ENCODE data around the gene HS6ST1. TPM values are rescaled to one million over a fixed set of nuclear protein-coding genes. Genes with fewer than 3 reads are reported as not detected.

The HS6ST1 gene
- polyA plus RNA-seq, 1 donor (not counting 4 experiments of a cell fraction or from before 2014, with no cell fraction given), result 6.3 TPM

DNA sequence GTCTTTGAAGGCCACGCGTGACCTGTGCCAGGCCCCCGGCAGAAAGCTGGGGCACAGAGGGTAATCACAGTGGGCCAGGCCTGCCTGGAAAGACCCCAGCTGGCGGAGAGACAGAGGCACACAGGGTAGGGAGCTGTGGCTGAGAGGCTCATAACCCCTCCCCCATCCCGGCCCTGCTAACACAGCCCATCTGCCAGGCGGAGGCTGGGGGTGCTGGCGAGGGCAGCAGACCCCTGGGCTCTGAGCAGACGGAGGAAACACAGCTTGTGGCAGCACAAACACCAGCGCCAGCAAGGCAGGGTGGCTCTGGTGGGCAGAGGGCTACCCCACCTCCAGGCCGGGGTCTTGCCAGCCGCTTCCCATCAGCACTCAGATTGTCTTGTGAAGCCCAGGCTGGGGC, 19.0 kb downstream of the HS6ST1 start:
- Histone ChIP-seq H3K79me2 (ENCODE audit: control insufficient read depth, insufficient read depth, low read length) (peaks cover 69% of the 10 kb centered on the region), H4K20me1 (ENCODE audit: control insufficient read depth, extremely low read depth, insufficient read depth, low read length) (peaks cover 15% of the 10 kb centered on the region), H3K36me3 (ENCODE audit: control insufficient read depth in 2 of 2, extremely low read depth in 1 of 2, insufficient read depth in 2 of 2, low read length in 2 of 2) (no peaks in the 10 kb centered on the region), H3K27ac (ENCODE audit: control insufficient read depth, insufficient read depth, low read length) (no peak overlapping the region), H3K9me1 (ENCODE audit: control insufficient read depth, extremely low read depth, insufficient read depth, low read length) (peaks cover 7% of the 10 kb centered on the region), H3K4me1 (ENCODE audit: control insufficient read depth, extremely low read depth, insufficient read depth, low read length) (peaks cover 35% of the 10 kb centered on the region), H3K9ac (ENCODE audit: control insufficient read depth, extremely low read depth, insufficient read depth, low read length) (no peak overlapping the region), H3K9me3 (ENCODE audit: control insufficient read depth, low read depth, low read length) (no peaks in the 10 kb centered on the region), H3K4me3 (ENCODE audit: control insufficient read depth in 2 of 3, extremely low read depth in 1 of 3, insufficient read depth in 2 of 3, low read depth in 1 of 3, low read length in 3 of 3) (no peak overlapping the region), H2AFZ (ENCODE audit: control insufficient read depth, low read length) (no peak overlapping the region), H3K4me2 (ENCODE audit: control insufficient read depth, extremely low read depth, insufficient read depth, low read depth, low read length) (no peak overlapping the region), H3K27me3 (ENCODE audit: control insufficient read depth, extremely low read depth, insufficient read depth, low read length) (no peaks in the 10 kb centered on the region)
- TF ChIP-seq, protein P1, sequence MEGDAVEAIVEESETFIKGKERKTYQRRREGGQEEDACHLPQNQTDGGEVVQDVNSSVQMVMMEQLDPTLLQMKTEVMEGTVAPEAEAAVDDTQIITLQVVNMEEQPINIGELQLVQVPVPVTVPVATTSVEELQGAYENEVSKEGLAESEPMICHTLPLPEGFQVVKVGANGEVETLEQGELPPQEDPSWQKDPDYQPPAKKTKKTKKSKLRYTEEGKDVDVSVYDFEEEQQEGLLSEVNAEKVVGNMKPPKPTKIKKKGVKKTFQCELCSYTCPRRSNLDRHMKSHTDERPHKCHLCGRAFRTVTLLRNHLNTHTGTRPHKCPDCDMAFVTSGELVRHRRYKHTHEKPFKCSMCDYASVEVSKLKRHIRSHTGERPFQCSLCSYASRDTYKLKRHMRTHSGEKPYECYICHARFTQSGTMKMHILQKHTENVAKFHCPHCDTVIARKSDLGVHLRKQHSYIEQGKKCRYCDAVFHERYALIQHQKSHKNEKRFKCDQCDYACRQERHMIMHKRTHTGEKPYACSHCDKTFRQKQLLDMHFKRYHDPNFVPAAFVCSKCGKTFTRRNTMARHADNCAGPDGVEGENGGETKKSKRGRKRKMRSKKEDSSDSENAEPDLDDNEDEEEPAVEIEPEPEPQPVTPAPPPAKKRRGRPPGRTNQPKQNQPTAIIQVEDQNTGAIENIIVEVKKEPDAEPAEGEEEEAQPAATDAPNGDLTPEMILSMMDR (optimal IDR thresholded peaks at IDR 0.05 in 1 of 3, IDR thresholded peaks at IDR 0.05 in 1 of 3, conservative IDR thresholded peaks at IDR 0.05 in 1 of 3; ENCODE audit: extremely low read depth in 1 of 3, insufficient read depth in 2 of 3, low read length in 3 of 3), result no peak
- no peak for TF ChIP-seq EZH2 (IDR thresholded peaks at IDR 0.05; ENCODE audit: low read length)
- FAIRE-seq, result no peak
- dilution Hi-C loops (cut with MboI; ENCODE audit: extremely low pct_ligation_motif_present, low sequenced_read_pairs), result no loop called here
- DNase-seq (ENCODE audit: low read depth, low spot score), result no peak

DNA sequence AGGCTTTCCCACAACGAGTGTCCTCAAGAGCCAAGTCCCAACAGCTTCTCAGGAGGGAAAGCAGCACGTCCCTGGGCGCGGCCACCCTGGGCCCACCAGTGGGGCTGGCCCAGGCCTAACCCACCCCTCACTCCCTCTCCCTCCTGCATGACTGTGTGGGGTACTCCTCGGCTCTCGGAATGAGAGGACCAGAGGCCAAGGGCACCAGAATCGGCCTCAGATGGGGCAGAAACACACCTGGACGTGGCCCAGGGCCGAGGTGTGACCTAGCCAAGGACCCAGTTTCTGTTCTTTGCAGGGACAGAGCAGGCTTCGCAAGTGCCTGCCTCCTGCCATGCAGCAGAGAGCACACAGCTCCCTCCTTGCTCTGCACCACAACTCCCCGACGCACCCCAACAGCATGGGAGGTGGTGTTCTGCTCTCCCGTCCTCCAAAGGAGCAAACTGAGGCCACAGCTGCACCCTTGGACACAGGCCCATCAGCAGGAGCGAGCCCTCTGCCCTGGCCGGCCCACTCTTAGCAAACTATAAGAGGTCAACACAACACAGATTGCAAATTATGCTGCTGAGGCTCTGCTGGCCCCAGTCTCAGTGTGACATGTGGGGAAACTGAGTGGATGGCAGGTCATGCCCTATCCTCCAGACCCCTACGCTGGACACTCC, 19.7 kb downstream of the HS6ST1 start:
- Histone ChIP-seq H4K20me1 (ENCODE audit: control insufficient read depth, extremely low read depth, insufficient read depth, low read length) (peaks cover 9% of the 10 kb centered on the region), H3K4me2 (ENCODE audit: control insufficient read depth, extremely low read depth, insufficient read depth, low read depth, low read length) (no peak overlapping the region), H3K9me3 (ENCODE audit: control insufficient read depth, low read depth, low read length) (no peaks in the 10 kb centered on the region), H3K79me2 (ENCODE audit: control insufficient read depth, insufficient read depth, low read length) (peaks cover 69% of the 10 kb centered on the region), H3K27ac (ENCODE audit: control insufficient read depth, insufficient read depth, low read length) (no peak overlapping the region), H3K4me1 (ENCODE audit: control insufficient read depth, extremely low read depth, insufficient read depth, low read length) (peaks cover 30% of the 10 kb centered on the region), H3K9me1 (ENCODE audit: control insufficient read depth, extremely low read depth, insufficient read depth, low read length) (peaks cover 7% of the 10 kb centered on the region), H2AFZ (ENCODE audit: control insufficient read depth, low read length) (no peak overlapping the region), H3K4me3 (ENCODE audit: control insufficient read depth in 2 of 3, extremely low read depth in 1 of 3, insufficient read depth in 2 of 3, low read depth in 1 of 3, low read length in 3 of 3) (no peak overlapping the region), H3K36me3 (ENCODE audit: control insufficient read depth in 2 of 2, extremely low read depth in 1 of 2, insufficient read depth in 2 of 2, low read length in 2 of 2) (no peaks in the 10 kb centered on the region), H3K27me3 (ENCODE audit: control insufficient read depth, extremely low read depth, insufficient read depth, low read length) (no peaks in the 10 kb centered on the region), H3K9ac (ENCODE audit: control insufficient read depth, extremely low read depth, insufficient read depth, low read length) (no peak overlapping the region)
- no peak for DNase-seq (ENCODE audit: low read depth, low spot score)
- dilution Hi-C loops (cut with MboI; ENCODE audit: extremely low pct_ligation_motif_present, low sequenced_read_pairs), result no loop called here
- TF ChIP-seq, protein P1 (optimal IDR thresholded peaks at IDR 0.05 in 1 of 3, IDR thresholded peaks at IDR 0.05 in 1 of 3, conservative IDR thresholded peaks at IDR 0.05 in 1 of 3; ENCODE audit: extremely low read depth in 1 of 3, insufficient read depth in 2 of 3, low read length in 3 of 3), result no peak
- TF ChIP-seq EZH2 (IDR thresholded peaks at IDR 0.05; ENCODE audit: low read length), result no peak
- FAIRE-seq, result no peak
